ENCODE data around the gene XXYLT1. TPM values are rescaled to one million over a fixed set of nuclear protein-coding genes. Genes with fewer than 3 reads are reported as not detected.

XXYLT1 gene
- total and polyA plus RNA-seq, 2 of the 8 experiments (the other 6 are each of a cell fraction or from before 2014, with no cell fraction given) = 18.9 to 23.8 TPM

- H3K9ac ChIP-seq (replicated peaks in 1 of 4; ENCODE audit: extremely low read depth in 1 of 4, low read depth in 3 of 4, low read length in 3 of 4) = no peak overlapping the region
- H4K8ac ChIP-seq (ENCODE audit: extremely low read depth, insufficient read depth, low read length) = no peak overlapping the region
- H4K5ac ChIP-seq (ENCODE audit: insufficient read length, low read depth, low read length) = no peak overlapping the region
- H3K23me2 ChIP-seq (ENCODE audit: low read depth, low read length) = no peaks in the 10 kb centered on the region
- peaks cover 0 to 17% (median 11%) of the 10 kb centered on the region in 4 experiments; a peak in 5 of 7 replicates for H3K4me1 ChIP-seq (replicated peaks in 1 of 4; ENCODE audit: control insufficient read depth in 3 of 4, insufficient read depth in 4 of 4, low read length in 3 of 4)
- no peaks in the 10 kb centered on the region for H3K79me2 ChIP-seq (ENCODE audit: control insufficient read depth in 1 of 2, insufficient read depth in 2 of 2, low read length in 2 of 2)
- H3K27ac ChIP-seq (ENCODE audit: low read depth, low read length) = no peak overlapping the region
- 0 out of 2 replicates have a peak overlapping the region, but pooled peaks have one; percentile 65 for H2AK5ac ChIP-seq (ENCODE audit: low read depth, low read length)
- POLR2A ChIA-PET (ENCODE audit: partially characterized antibody) = interaction anchor here (0.7 to 1.1 kb wide), 2 partner anchors 15 to 22 kb away, joined by 3 to 4 read pairs; no protein-coding TSS in a partner anchor
- H3K27me3 ChIP-seq (replicated peaks in 1 of 4; ENCODE audit: control insufficient read depth in 3 of 4, extremely low read depth in 1 of 4, insufficient read depth in 3 of 4, low read length in 3 of 4) = no peaks in the 10 kb centered on the region
- H2BK5ac ChIP-seq (ENCODE audit: low read depth, low read length) = no peak overlapping the region
- no peak for TF ChIP-seq TEAD4 (IDR thresholded peaks at IDR 0.05; ENCODE audit: low read depth, low read length)
- TF ChIP-seq NRF1 (IDR thresholded peaks at IDR 0.05; ENCODE audit: low read depth, low read length) = no peak
- no peak for TF ChIP-seq FOSL1 (IDR thresholded peaks at IDR 0.05; ENCODE audit: insufficient read depth, low read depth, low read length)
- TF ChIP-seq GABPA (IDR thresholded peaks at IDR 0.05; ENCODE audit: borderline replicate concordance, insufficient read depth, low read length) = no peak
- WGBS, 2 experiments (ENCODE audit: extremely low coverage in 1 of 2, insufficient coverage in 1 of 2, insufficient read length in 1 of 2, insufficient replicate concordance in 2 of 2, low coverage in 1 of 2, low lambda C conversion rate in 2 of 2, missing lambda C conversion rate in 1 of 2) = 88% methylated on average over 12 of the region's 12 CpGs; no CpG with 5 or more reads in 1 of the 2 experiments
- no peak overlapping the region for H3K4me3 ChIP-seq (ENCODE audit: extremely low read depth in 1 of 4, insufficient read depth in 2 of 4, low read depth in 3 of 4, low read length in 4 of 4)
- DNase-seq (ENCODE audit: low read depth in 1 of 2, low spot score in 2 of 2) (no peak), FAIRE-seq (no peak)
- H3K79me1 ChIP-seq (ENCODE audit: low read depth, low read length) = no peaks in the 10 kb centered on the region; the same call in 1 of the 2 replicates
- H3K4ac ChIP-seq (replicated peaks; ENCODE audit: insufficient read length, low read depth, low read length) = no peak overlapping the region
- no peak overlapping the region for H2BK15ac ChIP-seq (ENCODE audit: low read length)
- no peaks in the 10 kb centered on the region for H3K9me3 ChIP-seq (ENCODE audit: insufficient read depth in 2 of 2, low read depth in 1 of 2, low read length in 1 of 2)
- CTCF ChIA-PET (ENCODE audit: partially characterized antibody) = interaction anchor here (1.0 to 2.8 kb wide), 5 partner anchors 20 to 57 kb away, joined by 3 to 9 read pairs (median 5); no protein-coding TSS in a partner anchor
- no peak overlapping the region for H3K56ac ChIP-seq (replicated peaks; ENCODE audit: insufficient read length, low read depth, low read length)
- H2AFZ ChIP-seq (ENCODE audit: low read length) = no peak overlapping the region
- no peak overlapping the region for H3K14ac ChIP-seq (ENCODE audit: insufficient read length)
- no peak overlapping the region for H3K4me2 ChIP-seq (ENCODE audit: insufficient read depth in 1 of 2, low read depth in 2 of 2, low read length in 2 of 2)
- no peak overlapping the region for H3K23ac ChIP-seq (ENCODE audit: insufficient read length)
- H2BK20ac ChIP-seq (ENCODE audit: low read length) = no peak overlapping the region
- no peak overlapping the region for H3K18ac ChIP-seq (ENCODE audit: extremely low read depth, low read length)
- peaks cover 1 to 4% of the 10 kb centered on the region in 2 experiments for H4K20me1 ChIP-seq (replicated peaks in 1 of 2; ENCODE audit: control insufficient read depth in 1 of 2, insufficient read depth in 2 of 2, low read length in 2 of 2)
- H3K36me3 ChIP-seq (ENCODE audit: control insufficient read depth in 2 of 4, insufficient read depth in 4 of 4, low read length in 3 of 4) = no peaks in the 10 kb centered on the region
- no peak overlapping the region for H2BK12ac ChIP-seq (ENCODE audit: low read depth, low read length)
- no peak overlapping the region for H2BK120ac ChIP-seq (replicated peaks; ENCODE audit: low read depth, low read length)
- no peak overlapping the region for H4K91ac ChIP-seq (replicated peaks; ENCODE audit: insufficient read length, low read length)
Measured at GRCh38 chr3:195078891-195079440, 192.0 kb downstream of the XXYLT1 start.
